HG03097 (cell line): ENCODE results near the gene C12orf42.

Source experiments
- ATAC-seq: cut with Tn5 transposase; IDR thresholded peaks from one replicate; pipeline ENCODE4 v1.9.1; 2021; ENCODE audit not compliant: unreplicated experiment, low FRiP score

Gene C12orf42

GRCh38 chr12:103350116-103350515, 145.7 kb downstream of the C12orf42 start:
- ATAC-seq: no peak

GRCh38 chr12:103348935-103349334, 146.8 kb downstream of the C12orf42 start:
- no peak for ATAC-seq

GRCh38 chr12:103336940-103337339, 158.8 kb downstream of the C12orf42 start:
- no peak for ATAC-seq

GRCh38 chr12:103334466-103334865, 161.3 kb downstream of the C12orf42 start:
- no peak for ATAC-seq

GRCh38 chr12:103333676-103334075, 162.1 kb downstream of the C12orf42 start:
- ATAC-seq: no peak

- no peak for ATAC-seq
Observed at GRCh38 chr12:103331643-103332042, 164.1 kb downstream of the C12orf42 start.

- ATAC-seq: no peak
Observed at GRCh38 chr12:103330672-103331071, 165.1 kb downstream of the C12orf42 start.

GRCh38 chr12:103327676-103328075, 168.1 kb downstream of the C12orf42 start:
- no peak for ATAC-seq

- ATAC-seq: no peak
Observed at GRCh38 chr12:103326190-103326589, 169.6 kb downstream of the C12orf42 start.

GRCh38 chr12:103318566-103318965, 177.2 kb downstream of the C12orf42 start:
- ATAC-seq: no peak

- no peak for ATAC-seq
Observed at GRCh38 chr12:103317220-103317619, 178.5 kb downstream of the C12orf42 start.

- no peak for ATAC-seq
Observed at GRCh38 chr12:103314786-103315185, 181.0 kb downstream of the C12orf42 start.

- ATAC-seq: no peak
Observed at GRCh38 chr12:103313894-103314293, 181.9 kb downstream of the C12orf42 start.

GRCh38 chr12:103312742-103313354, 182.9 kb downstream of the C12orf42 start:
- ATAC-seq: no peak

GRCh38 chr12:103310546-103311270, 185.1 kb downstream of the C12orf42 start:
- ATAC-seq: no peak

GRCh38 chr12:103308396-103308795, 187.4 kb downstream of the C12orf42 start:
- ATAC-seq: no peak

- no peak for ATAC-seq
Observed at GRCh38 chr12:103303484-103303883, 192.3 kb downstream of the C12orf42 start.

- ATAC-seq: no peak
Observed at GRCh38 chr12:103301642-103302591, 193.9 kb downstream of the C12orf42 start.

- ATAC-seq: no peak
Observed at GRCh38 chr12:103288016-103288415, 207.8 kb downstream of the C12orf42 start.

GRCh38 chr12:103282124-103282523, 213.6 kb downstream of the C12orf42 start:
- no peak for ATAC-seq

GRCh38 chr12:103279444-103279843, 216.3 kb downstream of the C12orf42 start:
- peak; percentile 92 for ATAC-seq
